ENCODE results near the gene DPP7. TPM values are rescaled to one million over a fixed set of nuclear protein-coding genes. Genes with fewer than 3 reads are reported as not detected.

Gene DPP7
- total and polyA plus RNA-seq, 10 of the 15 experiments (the other 5 are each of a cell fraction or from before 2014, with no cell fraction given): 0.68 to 245 (median 106) TPM

DNA sequence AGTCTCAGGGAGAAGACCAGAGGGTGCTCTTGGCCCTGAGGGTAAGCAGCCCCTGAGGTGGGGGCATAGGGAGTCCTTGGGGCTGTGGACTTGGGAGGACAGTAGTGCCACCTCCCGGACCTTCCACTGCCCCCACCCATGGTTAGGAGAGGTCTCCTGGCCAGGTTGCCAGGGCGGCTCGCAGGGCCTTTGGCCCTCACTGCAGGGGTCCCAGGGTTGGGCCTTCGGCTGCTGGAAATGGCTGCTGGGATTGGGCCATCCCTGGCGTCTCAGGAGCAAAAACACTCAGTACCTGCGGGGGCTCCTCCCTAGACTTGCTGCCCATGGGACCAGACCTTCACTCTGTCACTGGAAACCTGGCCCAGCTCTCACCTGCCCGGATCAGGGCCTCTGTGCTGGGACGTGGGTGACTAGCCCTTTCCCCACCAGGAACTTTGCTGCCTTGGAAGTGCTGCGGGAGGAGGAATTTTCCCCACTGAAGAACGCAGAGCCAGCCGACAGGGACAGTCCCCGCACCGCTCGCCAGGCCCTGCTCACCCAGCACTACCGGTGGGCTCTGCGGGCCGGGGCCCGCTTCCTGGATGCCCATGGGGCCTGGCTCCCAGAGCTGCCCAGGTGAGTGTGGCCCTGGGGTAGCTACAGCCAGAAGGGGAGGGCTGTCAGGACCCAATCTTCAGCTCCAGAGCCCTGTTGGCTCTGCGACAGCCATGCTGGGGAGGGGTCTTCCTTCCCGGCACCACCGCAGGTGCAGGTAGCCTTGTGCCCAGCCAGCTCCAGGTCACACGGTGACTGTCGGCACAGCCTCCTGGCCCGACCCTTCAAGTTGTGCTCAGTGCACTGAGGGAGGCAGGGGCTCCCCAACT, 34.0 kb downstream of the DPP7 start:
- ATAC-seq: no peak
- TF ChIP-seq KDM1A (IDR thresholded peaks at IDR 0.05; ENCODE audit: borderline replicate concordance) (no peak), ZNF24 (IDR thresholded peaks at IDR 0.05) (no peak), BACH1 (IDR thresholded peaks at IDR 0.05; ENCODE audit: borderline replicate concordance) (peak; percentile 9; the same call in 1 of the 2 replicates)
- TF ChIP-seq, protein P1, sequence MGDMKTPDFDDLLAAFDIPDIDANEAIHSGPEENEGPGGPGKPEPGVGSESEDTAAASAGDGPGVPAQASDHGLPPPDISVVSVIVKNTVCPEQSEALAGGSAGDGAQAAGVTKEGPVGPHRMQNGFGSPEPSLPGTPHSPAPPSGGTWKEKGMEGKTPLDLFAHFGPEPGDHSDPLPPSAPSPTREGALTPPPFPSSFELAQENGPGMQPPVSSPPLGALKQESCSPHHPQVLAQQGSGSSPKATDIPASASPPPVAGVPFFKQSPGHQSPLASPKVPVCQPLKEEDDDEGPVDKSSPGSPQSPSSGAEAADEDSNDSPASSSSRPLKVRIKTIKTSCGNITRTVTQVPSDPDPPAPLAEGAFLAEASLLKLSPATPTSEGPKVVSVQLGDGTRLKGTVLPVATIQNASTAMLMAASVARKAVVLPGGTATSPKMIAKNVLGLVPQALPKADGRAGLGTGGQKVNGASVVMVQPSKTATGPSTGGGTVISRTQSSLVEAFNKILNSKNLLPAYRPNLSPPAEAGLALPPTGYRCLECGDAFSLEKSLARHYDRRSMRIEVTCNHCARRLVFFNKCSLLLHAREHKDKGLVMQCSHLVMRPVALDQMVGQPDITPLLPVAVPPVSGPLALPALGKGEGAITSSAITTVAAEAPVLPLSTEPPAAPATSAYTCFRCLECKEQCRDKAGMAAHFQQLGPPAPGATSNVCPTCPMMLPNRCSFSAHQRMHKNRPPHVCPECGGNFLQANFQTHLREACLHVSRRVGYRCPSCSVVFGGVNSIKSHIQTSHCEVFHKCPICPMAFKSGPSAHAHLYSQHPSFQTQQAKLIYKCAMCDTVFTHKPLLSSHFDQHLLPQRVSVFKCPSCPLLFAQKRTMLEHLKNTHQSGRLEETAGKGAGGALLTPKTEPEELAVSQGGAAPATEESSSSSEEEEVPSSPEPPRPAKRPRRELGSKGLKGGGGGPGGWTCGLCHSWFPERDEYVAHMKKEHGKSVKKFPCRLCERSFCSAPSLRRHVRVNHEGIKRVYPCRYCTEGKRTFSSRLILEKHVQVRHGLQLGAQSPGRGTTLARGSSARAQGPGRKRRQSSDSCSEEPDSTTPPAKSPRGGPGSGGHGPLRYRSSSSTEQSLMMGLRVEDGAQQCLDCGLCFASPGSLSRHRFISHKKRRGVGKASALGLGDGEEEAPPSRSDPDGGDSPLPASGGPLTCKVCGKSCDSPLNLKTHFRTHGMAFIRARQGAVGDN (IDR thresholded peaks at IDR 0.05): no peak
- Histone ChIP-seq H3K4me2 (ENCODE audit: control insufficient read depth, insufficient read depth) (no peak overlapping the region), H3K79me2 (ENCODE audit: control insufficient read depth, insufficient read depth, low read length) (peaks cover 8% of the 10 kb centered on the region), H3K27me3 (replicated peaks in 1 of 2; ENCODE audit: control insufficient read depth in 2 of 2, insufficient read depth in 2 of 2, low read length in 1 of 2) (no peaks in the 10 kb centered on the region), H3K4me3 (no peak overlapping the region), H3K36me3 (ENCODE audit: control insufficient read depth in 2 of 2, insufficient read depth in 2 of 2, low read length in 1 of 2) (peaks cover 0 to 5% of the 10 kb centered on the region in 2 experiments; a peak in 3 of 4 replicates), H3K9ac (ENCODE audit: control insufficient read depth, insufficient read depth, low read length) (no peak overlapping the region), H3K9me3 (replicated peaks; ENCODE audit: control insufficient read depth, insufficient read depth, low read length) (no peaks in the 10 kb centered on the region), H3K27ac (ENCODE audit: control insufficient read depth, insufficient read depth) (no peak overlapping the region), H3K4me1 (ENCODE audit: control insufficient read depth, insufficient read depth, low read length) (peaks cover 34% of the 10 kb centered on the region), H4K20me1 (ENCODE audit: control insufficient read depth, insufficient read depth) (no peaks in the 10 kb centered on the region; the same call in 1 of the 2 replicates), H2AFZ (ENCODE audit: control insufficient read depth, low read depth, low read length) (no peak overlapping the region)
- ChIA-PET POLR2A (interaction anchor here (4.6 kb wide), 1 partner anchor 10 kb away, joined by 18 read pairs; the partner anchor contains the start of gene SAPCD2), CTCF (interaction anchor here (0.6 kb wide), 1 partner anchor 10 kb away, joined by 3 read pairs; no protein-coding TSS in a partner anchor), RAD21 (ENCODE audit: unreplicated experiment) (no interaction called here), SMC1A (ENCODE audit: uncharacterized antibody, unreplicated experiment) (no interaction called here)
- in situ Hi-C loops (cut with MboI): no loop called here
- no peak for FAIRE-seq
- DNase-seq (ENCODE audit: low read depth, low spot score): no peak
- 87% methylated on average over 21 of the region's 24 CpGs for WGBS (ENCODE audit: insufficient coverage, insufficient replicate concordance, low lambda C conversion rate, missing lambda C conversion rate)
- intact Hi-C loops (cut with micrococcal nuclease; ENCODE audit: unreplicated experiment): no loop called here
- BruUV-seq (replicated peaks): no TSS peak
